DMS53 treated with DMSO at 0.1 percent for 48 hours (cell line): ENCODE measurements around the gene CEP295NL.
"Not testable (repeated sequence)": the region's sequence is repeated elsewhere in the genome, so short reads cannot be mapped to it uniquely, and the experiment has no call there.

Experiments used
- DNase-seq: peaks from one replicate; lab custom pipeline; 2025; ENCODE audit not compliant: unreplicated experiment; lab: John Stamatoyannopoulos, UW

CEP295NL gene

DNA sequence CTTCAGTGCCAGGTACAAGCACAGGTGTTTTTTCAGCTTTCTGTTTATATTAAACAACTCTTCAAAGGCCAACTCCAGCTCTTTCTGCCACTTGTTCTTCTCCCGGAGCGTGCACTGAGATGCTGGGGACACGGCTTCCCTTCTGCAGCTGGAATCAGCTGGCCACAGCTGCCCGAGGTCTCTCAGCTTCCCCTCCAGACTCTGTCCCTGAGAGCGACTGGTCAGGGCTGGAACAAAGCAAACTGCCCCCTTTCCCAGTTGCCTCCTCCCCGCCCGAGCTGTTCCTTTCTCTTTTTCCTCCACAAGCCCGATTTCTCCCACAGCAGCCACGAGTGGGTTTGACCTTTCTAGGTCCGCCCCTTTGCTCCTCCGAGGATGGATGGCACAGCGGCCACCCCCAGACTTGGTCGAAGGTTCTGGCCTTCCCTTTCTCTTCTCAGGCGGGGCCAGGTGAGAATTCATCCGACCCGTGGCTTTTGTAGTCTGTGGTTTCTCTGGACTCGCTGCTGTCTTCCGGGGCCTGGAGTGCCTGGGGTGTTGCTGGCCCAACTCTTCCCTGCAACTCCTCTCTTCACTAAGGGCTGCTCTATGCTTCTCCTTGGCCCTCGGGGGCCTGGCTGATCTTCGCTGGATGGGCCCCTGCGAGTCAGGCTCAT is 11.5 kb downstream of the CEP295NL start:
- DNase-seq: no peak

DNA sequence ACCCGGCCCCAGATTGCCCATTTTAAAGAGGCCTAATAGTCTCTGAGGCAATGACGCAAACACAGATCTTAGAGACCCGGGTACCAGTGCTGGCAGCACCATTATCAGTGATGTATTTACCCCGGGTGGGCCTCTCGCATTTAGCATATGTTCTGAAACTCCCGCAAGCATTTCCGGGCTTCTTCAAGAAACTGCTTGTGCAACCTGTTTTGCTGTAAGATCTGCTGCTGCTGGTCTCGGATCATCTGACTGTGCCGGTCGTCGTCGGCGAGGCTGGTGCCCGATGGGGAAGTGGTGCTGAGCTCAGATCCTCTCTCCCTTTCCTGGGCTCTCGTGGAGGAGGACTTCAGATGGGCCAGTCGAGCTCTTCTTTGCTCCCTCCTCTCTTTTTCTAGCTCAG is 12.5 kb downstream of the CEP295NL start:
- DNase-seq: no peak

DNA sequence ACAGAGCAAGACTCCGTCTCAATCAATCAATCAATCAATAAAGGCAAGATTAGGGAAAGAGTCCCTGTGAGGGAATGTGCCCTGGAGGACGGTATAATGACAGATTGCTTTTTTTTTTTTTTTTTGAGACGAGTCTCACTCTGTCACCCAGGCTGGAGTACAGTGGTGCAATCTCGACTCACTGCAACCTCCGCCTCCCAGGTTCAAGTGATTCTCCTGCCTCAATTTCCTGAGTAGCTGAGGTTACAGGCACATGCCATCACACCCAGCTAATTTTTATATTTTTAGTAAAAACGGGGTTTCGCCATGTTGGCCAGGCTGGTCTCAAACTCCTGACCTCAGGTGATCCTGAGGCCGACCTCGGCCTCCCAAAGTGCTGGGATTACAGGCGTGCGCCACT is 12.9 kb downstream of the CEP295NL start:
- not testable (repeated sequence) for DNase-seq

- no peak for DNase-seq
Observed at GRCh38 chr17:78889531-78889930, 13.5 kb downstream of the CEP295NL start.

DNA sequence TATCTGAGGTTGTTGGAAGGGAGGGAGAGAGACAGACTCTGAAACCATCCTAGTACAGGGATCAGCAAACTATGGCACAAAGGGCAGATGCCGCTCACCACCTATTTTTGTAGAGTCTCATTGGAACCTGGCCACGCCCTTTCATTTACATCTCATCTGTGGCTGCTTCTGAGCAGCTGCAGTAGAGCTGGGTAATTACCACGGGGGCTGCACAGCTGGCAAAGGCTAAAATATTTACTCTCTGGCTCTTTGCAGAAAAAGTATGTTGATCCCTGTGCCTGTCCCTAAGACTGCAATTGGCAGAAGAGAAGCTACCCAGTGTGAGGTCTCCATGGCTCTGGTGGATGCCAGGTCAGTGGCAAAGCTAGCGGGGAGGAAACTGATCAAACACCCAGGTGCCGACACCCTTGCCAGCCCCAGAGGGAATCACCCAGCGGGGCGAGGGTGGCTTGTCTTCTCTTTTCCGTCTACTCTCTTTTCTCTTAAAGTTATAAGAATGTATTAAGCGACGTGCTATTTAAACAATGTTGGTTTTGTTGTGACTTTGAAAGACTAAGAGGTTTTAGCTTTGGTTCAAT is 14.0 kb downstream of the CEP295NL start:
- DNase-seq: no peak

DNA sequence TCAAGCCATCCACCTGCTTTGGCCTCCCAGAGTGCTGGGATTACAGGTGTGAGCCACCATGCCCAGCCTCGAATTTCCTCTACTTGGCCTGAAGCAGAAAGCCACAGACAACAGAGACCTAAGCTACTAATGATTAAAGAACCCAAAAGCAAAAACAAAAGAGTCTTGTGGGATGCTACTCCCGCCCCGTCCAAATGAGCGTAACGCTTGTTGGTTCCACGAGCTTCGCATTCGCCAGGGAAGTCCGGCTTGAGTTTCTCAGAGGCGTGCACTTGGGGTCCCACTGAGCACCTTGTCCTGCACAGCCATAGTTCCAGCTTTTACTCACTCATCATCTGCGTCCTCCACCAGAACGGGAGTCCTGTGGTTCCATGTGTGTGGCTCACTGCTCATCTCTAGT is 16.0 kb downstream of the CEP295NL start:
- no peak for DNase-seq

DNA sequence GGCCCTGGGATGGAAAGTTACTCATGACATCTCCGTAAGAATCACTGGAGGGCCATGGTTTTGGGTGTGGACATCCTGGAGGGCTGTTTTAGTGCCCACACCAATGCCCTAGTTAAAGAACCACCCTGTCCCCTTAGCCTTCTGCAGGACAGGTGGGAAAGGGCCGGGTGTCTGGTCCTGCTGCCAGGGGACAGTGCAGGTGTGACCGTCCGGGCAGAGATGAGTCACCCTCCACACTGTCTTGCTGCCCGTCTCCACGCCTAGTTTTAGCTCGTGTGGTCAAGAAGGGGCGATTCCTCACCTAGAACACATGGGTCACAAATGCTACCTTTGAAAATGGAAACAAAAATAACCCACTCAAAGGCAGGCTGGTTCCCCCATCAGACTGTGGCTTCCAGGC is 17.0 kb downstream of the CEP295NL start:
- no peak for DNase-seq

DNA sequence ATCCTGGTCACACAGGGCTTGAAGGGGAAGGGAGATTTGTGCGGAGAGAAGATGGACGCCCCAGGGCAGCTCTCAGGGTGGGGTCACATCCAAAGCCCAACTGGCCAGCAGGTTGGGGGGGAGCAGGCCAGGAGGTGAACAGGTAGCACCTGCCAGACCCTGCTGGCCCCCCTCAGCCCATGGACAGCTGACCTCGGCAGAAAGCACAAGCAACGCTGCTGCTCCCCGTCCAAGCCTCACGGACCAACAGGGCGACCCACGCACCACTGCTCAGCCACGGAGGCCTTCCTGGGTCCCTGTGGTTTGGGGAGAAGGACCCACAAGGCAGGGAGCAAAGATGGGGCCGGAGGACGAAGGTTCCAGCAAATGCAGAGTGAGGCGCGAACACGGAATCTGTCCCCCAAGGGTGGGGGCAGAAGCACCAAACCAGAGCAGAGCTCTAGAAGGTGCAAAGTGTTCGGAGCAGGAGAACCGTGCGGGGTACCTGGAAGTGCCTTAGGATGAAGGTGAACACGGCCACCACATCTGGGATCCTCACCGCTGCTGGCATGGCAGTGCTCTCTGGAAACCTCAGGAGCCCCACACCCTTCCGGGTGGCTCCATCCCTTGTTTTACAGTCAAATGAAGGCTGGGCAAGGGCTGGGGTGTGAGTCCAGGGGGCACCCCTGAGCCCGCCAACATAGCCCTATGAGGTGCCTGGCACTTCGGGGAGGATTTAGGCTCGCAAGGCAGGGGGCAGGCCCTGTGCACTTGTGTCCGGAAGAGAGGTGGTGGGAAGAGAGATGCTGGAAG is 17.9 kb downstream of the CEP295NL start:
- DNase-seq: no peak

GRCh38 chr17:78884148-78884825 is 18.7 kb downstream of the CEP295NL start:
- no peak for DNase-seq

DNA sequence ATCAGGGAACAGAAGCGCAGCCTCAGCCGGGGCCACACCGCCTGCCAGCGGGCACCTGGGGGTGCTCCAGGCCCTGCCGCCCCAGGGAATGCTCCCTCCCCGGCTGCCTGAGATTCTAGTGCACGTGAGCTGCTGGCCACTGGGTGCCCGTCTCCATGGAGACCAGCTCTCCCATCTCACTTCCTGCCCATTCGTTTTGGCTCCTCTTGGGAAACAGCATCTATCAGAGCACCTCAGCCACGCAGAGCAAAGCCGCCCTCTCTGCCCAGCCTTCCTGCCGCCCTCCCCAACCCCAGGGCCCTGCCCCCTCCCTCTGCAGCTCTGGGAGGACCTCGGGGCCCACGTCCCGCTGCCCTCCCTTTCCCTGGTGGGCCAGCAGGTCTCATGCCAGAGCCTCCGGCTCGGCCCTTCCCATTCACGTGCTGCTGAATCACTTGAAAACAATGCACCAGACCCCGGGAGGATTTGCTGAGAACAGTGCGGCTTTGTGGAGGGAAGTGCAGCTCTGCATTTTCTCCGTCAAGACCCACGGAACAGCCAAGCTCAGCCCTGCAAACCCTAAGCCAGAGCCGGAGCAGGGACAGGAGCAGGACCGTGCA is 19.4 kb downstream of the CEP295NL start:
- DNase-seq: peak; percentile 22

GRCh38 chr17:78883089-78883532 is 19.9 kb downstream of the CEP295NL start:
- no peak for DNase-seq

DNA sequence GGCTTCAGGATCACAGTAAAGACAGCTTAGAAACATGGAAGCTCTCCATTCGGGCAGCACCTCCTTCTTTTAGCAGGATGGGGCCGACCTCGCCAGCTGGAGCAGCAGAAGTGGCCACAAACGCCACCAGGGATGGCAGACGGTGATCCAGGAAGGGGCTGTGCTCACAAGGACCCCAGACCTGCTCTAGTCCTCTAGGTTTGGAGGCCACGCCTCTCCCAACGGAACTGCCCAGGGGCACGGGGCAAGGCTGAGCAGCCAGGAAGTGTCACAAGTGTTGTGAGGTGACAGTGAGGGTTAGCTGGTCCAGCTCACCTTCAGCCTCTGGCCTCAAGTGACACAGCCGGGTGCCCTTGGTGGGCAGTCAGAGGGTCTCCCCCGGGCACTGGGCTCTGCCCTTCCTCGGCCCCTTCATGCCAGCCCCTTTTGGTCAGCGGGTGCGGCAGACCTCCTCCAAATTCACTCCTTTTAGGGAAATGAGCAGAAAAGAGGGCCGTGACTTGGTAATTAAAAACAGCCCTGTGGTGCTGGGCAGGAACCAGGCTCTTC is 20.4 kb downstream of the CEP295NL start:
- DNase-seq: no peak

GRCh38 chr17:78879635-78880186 is 23.3 kb downstream of the CEP295NL start:
- no peak for DNase-seq

GRCh38 chr17:78878871-78879527 is 24.0 kb downstream of the CEP295NL start:
- no peak for DNase-seq

DNA sequence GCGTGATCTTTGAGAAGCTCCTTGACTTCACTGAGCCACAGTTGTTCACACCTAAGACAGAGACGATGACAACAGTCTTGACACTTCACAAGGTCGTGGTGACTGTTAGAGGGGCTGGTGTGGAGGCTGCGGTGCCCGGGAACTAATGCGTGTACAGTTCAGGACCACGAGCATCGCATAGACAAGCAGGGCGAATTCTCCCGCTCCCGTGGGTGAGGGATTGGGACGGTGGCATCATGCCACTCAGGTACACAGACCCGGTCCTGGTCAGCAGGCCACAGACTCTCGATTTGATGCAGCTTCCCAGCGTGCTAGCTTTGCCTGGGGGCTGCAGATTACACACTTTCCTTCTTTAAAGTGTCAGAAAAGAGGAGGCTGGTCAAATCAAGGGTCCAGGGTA is 24.7 kb downstream of the CEP295NL start:
- no peak for DNase-seq

- not testable (repeated sequence) for DNase-seq
Observed at GRCh38 chr17:78876954-78877517, 26.0 kb downstream of the CEP295NL start.

DNA sequence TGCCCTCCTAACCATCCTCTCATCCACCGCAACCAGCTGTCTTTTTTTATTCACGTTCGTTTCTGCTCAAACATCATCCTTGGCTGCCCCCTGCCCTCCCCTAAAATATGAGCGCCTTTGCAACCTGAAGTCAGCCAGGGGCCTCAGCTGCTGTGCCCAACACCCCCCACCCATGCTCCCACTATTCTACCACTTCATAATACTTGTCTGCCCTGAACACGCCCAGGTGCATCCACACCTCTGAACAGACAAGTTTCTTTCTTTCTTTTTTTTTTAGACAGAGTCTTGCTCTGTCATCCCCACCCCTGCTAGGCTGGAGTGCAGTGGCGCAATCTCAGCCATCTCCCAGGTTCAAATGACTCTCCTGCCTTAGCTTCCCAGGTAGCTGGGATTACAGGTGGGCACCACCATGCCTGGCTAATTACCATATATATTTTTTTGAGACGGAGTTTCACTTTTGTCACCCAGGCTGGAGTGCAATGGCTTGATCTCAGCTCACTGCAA is 26.9 kb downstream of the CEP295NL start:
- DNase-seq: no peak

DNA sequence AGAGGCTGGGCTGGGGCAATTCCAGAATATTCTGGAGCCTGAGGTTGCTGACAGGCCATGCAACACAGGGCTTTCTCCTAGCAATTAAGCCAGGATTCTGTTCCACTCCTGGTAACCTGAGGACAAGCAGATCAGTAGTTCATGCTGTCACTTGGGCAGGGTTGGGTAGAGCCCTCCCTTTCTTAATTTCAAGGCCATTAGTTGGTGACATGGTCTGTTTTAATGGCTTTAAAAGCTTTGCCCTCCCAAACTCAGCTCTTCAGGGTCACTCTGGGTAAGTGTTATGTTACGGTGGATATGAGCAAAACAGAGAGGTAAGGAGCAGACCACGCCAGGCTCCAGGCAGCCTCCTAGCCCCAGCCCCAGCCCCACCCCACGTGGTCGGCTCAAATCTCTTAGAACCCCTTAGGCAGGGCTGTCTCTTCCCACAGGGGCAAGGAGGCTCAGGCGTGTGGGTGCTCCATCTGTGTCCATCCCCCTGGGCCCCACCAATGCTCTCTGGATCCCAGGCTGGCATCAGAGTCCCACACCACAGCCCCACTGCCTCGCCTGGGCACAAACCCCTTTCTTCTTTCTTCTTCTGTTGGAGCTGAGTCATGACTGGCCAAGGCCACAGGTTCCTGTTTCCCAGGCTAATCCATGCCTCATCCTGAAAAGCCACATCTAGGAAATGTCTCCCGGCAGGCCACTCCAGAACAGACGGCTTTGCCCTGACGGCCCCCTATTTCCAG is 27.5 kb downstream of the CEP295NL start:
- DNase-seq: no peak
